ENCODE results near the gene OR2V1.

DNA sequence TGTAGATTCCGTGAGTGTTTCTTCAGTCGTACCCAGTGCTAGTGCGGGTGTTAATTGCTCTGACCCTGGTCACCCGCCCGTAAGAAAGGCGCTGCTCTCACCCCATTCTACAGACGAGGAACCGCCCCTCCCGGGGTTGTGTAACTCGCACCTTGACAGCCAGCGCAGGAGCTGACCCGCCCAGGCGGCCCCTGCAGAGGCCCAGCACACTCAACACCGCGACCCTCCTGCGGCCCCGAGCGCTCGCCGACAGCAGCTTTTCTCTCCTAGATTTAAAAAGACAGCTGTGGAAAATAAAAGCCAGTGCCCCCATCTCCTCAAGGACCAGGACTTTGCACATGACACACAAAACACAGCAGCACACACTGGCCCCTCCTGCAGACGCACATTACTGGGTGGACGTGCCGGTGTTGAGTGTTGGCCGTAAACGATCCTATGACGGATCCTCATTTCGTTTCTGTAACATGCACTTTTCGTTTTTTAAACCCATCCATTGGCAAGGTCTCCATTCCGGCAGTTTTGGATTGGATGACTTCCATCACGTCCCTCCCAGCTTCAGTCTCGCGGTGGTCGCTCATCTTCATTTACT, 39.4 kb upstream of the OR2V1 start:
- no peak for TF ChIP-seq CTCF (IDR thresholded peaks at IDR 0.05)
- TF ChIP-seq POLR2A (IDR thresholded peaks at IDR 0.05): no peak
